Loucy (cell line): Measurements from ENCODE around the gene DNAJB12.

Source experiments
- EZH2phosphoT487 ChIP-seq: fragments of 200-600 bp; IDR thresholded peaks from 2 replicates; pipeline ENCODE4 v1.6.1; 2018; ENCODE audit warnings: antibody characterized with exemption, mild to moderate bottlenecking, moderate library complexity, borderline replicate concordance
- TF ChIP-seq, protein P1 (sequence below): fragments of 200-600 bp; sonication (generic); conservative IDR thresholded peaks from 2 replicates; pipeline ENCODE4 v1.5.1; 2014; ENCODE audit warnings: mild to moderate bottlenecking, antibody characterized with exemption, low read length

DNA sequence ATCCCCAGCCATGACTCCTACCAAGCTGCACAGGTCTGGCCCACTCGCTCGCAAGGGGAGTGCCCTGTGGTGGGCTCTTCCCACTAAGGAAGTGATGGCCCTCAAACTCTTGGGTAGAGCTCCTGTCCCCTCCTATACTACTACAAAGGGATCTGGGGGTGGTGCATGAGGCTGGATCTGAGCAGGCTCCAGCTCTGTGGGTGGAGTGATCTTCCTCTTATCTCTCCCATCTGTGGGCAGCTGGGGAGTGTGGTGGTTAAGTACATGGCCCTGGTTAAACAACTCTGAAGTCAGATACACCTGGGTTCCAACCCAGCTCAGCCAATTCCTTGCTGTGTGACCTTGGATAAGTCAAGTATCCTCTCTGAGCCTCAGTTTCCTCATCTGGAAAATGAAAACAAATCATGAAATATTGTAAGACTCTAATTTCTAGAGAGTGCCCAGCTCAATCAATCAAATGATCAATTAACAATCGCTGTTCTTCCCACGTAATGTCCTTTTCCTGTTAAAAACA is 63.6 kb downstream of the DNAJB12 start:
- TF ChIP-seq, protein P1, sequence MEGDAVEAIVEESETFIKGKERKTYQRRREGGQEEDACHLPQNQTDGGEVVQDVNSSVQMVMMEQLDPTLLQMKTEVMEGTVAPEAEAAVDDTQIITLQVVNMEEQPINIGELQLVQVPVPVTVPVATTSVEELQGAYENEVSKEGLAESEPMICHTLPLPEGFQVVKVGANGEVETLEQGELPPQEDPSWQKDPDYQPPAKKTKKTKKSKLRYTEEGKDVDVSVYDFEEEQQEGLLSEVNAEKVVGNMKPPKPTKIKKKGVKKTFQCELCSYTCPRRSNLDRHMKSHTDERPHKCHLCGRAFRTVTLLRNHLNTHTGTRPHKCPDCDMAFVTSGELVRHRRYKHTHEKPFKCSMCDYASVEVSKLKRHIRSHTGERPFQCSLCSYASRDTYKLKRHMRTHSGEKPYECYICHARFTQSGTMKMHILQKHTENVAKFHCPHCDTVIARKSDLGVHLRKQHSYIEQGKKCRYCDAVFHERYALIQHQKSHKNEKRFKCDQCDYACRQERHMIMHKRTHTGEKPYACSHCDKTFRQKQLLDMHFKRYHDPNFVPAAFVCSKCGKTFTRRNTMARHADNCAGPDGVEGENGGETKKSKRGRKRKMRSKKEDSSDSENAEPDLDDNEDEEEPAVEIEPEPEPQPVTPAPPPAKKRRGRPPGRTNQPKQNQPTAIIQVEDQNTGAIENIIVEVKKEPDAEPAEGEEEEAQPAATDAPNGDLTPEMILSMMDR = no peak
- no peak for TF ChIP-seq EZH2phosphoT487
